Activated CD4-positive, alpha-beta T cell treated with anti-CD3 and anti-CD28 coated beads, Interleukin-2, amount 50 U/mL, for 1 hour (primary cell): Measurements from ENCODE around the gene MBD4.
"Not testable (repeated sequence)": the region's sequence is repeated elsewhere in the genome, so short reads cannot be mapped to it uniquely, and the experiment has no call there.

Experiments
- DNase-seq: peaks from one replicate; pipeline ENCODE4 v3.0.0-alpha.2; 2020

Gene MBD4

DNA sequence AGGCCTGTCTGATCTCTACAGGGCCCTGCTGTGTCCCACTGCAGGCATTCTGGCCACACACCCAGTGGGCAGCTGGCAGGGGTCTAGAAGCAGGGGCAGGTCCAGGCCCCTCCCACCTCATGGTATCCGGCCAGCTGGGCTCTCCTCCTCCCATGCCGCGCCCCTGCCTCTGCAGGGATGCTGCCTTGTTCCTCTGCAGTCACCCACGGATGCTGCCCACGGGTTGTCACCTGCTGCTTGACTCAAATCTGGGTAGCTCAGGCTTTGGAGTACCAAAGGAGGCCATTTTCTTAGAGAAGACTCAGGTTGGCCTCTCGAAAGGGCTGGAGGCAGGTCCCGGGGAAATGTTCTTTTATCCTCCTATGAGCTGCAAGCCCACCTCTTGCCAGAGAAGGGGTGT is 36.3 kb downstream of the MBD4 start:
- DNase-seq: no peak

DNA sequence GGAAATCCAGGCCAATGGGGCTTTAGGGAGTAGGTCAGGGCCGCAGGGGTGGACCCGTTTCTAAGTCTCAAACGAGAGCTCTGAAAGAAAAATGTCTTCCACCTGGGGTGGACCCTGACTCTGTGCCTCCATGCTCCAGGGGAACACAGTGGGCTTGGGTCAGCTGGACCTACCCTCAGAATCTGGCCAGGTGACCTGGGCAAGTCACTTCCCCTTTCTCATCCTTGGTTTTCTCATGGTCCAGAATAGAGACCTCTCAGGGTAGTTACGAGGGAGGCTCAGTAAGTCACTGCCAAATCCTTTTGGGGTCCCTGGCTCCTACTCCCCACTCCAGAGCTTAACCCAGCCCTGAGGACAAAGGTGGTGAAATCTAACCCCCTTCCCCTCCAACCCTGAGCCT is 37.1 kb downstream of the MBD4 start:
- DNase-seq: no peak

- no peak for DNase-seq
Measured at GRCh38 chr3:129402210-129402609, 37.5 kb downstream of the MBD4 start.

- no peak for DNase-seq
Measured at GRCh38 chr3:129399895-129400357, 39.8 kb downstream of the MBD4 start.

GRCh38 chr3:129399145-129399894 is 40.4 kb downstream of the MBD4 start:
- peak; percentile 60 for DNase-seq

DNA sequence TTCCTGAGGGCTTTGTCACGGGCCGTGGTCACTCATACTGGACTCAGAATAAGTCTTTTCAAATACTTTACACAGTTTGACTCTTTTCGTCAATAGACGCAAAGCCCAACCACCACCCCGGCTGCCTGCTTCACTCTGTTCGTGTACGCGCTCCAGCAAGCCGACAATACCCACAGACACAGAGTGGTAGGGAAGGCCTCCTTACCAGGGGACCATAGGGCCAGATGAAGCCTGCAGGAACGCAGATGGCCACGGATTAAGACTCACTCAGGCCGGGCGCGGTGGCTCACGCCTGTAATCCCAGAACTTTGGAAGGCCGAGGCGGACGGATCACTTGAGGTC is 41.0 kb downstream of the MBD4 start:
- DNase-seq: peak; percentile 10

- DNase-seq: not testable (repeated sequence)
Measured at GRCh38 chr3:129393760-129394564, 45.8 kb downstream of the MBD4 start.

DNA sequence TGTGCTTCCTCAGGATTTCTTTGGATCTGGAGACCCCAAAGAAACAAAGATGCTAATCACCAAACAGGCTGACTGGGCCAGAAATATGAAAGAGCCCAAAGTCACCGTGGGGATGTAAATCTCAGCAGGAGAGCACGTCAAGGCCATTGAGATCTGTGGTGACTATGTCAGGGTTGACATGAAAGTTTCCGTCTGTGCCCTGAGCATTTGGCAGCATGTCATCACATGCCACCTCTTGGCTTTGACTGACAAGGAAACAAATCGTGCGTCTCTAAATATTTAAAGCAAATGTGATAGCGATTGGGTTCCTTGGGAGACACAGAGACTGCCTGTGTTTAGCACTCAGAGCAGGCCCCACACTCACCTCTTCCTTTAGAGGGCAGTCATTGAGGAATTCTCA is 46.5 kb downstream of the MBD4 start:
- DNase-seq: no peak

DNA sequence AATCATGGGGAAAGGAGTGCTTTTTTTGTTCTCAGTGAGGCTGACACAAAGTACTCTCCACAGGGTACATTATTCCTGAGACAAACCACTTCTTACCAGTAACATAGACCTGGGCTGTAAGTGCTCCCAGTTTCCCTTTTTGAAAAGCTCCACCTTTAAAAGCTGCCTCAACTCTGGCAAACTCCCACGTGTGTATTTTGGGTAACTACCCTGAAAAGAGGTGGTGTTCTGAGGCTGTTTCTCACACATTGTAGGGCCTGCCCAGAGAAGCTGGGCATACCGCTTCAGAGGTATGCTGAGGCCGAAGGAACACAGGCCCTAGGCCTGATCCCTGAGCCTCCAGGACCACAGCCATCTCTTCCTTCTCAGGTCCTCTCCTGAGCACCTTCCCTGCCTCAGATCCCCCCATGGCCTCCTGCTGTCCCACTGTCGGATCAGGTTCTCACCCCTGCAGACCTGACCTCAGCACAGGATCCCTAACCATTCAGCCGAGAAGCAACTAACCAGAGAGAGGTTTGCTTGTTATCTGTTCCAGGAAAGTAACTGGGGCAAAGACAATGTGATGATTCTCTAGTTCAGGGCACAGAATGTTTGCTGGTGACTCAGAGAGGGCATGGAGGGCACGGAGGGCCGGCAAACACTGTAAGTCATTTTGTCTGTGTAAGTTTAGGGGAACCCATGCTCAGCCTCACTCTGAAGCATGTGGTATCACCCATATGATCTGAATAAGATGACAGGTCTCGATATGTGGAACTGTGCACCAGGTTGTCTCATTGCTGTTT is 47.5 kb downstream of the MBD4 start:
- not testable (repeated sequence) for DNase-seq

GRCh38 chr3:129391583-129391982 is 48.2 kb downstream of the MBD4 start:
- not testable (repeated sequence) for DNase-seq

DNA sequence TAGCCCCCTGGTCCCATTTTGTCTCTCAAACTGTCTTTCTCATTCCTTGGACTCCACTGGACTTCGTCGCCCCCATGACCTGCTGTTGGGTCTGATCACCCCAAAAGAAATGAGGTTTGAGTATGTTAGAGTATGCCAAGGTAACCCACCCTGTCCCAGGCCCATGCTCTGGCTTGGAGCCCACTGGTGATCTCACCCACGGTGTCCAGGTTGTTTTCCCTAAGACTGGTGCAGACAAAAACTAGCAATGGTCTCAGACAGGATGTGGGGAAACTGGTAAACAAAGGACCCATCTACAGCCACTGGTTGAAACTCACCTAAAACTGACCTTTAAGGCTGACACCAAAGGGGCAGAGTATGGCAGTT is 50.2 kb downstream of the MBD4 start:
- no peak for DNase-seq

DNA sequence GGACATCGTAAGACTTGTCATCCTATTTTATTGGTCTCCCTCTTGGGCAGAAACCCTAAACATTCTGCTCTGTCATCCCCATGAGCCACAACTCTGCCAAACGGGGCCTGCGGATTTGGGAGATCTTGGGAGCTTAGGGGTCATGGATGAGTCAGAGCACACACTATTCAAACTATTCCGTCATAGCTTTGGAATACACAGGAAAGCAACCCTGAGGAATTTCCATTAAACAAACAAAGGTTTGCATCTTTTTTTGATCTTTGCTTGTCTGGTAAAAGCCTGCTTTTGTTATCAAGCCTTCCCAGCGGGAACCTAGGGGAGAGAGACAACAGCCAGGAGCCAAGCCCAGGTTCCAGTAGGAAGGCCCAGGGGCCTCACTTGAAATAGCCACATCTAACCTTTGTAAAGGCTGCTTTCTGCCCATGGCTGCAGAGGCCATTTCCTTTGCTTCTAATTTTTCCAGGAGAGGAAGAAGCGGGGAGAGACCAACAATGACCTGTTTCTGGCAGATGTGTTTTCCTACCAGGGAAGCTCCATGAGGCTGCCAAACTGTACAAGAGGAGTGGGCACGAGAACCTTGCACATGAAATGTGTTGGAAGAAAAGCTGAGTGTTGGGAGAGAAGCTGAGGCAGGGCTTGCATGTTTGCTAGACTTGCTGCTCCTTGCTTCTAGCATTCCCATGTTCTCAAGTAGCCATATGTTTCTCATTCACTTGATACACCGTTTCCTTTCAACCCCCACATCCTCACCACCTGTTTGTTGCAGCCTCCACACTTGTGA is 50.8 kb downstream of the MBD4 start:
- not testable (repeated sequence) for DNase-seq

DNA sequence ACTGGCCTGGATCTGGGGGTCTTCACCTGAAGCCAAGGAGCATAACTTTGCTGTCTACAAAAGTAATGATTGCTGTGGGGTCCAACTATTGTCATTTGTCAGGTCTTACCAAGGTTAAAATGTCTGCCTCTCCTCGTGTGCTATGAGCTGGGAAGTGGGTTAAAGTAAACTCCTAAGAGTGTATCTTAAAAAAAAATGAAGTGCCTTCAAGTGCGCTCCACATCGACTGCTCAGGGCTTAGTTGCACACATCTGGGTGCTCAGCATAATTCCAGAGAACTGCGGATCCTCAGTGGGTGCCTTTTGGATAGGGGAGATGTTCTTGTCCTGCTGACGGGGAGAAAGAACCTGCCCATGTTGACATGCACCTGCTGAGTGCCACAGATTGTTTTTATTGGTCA is 52.3 kb downstream of the MBD4 start:
- DNase-seq: no peak

- no peak for DNase-seq
Measured at GRCh38 chr3:129386984-129387383, 52.8 kb downstream of the MBD4 start.

DNA sequence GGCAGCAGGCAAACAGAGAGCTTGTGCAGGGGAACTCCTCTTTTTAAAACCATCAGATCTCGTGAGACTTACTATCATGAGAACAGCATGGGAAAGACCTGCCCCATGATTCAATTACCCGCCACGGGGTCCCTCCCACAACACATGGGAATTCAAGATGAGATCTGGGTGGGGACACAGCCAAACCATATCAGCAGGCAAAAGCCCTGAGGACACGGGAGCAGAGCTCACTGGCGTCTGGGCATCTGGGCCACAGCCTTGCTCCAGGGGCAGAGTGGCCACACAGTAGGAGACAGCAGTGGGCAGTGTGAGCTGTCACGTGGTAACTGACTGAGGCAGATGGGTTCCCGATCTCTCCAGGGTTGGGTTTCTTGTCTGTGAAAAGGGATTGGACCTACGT is 54.2 kb downstream of the MBD4 start:
- not testable (repeated sequence) for DNase-seq

DNA sequence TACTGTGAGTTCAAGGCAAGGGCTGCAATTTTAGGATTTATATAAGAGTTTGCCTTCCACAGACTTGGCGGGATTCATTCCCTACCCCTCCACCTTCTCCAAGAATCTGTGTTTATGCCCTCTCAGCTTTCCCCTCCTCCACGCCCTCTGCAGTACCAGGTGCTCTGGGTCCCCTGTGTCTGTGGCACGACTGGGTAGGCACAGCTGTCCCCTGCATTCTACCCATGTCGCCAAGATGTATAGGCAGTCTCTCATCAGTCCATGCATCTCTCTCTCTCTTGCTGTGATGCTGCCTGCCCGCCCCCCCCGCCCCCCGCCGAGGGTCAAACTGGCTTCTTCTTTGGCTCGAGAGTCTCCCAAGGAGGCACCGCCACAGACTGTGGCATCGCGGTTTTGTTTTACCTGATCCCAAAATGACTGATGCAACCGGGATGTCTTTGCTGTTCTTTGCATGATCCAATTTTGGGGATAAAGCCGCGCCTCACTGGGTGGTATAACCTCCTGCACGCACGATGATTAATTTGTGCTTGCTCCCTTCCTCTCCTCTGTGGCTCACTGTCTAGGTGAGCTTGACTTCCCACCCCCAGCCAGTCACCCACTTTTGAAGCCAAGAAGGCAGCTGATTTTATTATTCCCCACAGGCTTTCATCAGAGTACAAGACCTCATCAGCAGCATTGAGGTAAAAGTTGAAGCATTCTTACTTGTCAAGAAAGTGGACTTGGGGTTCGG is 55.0 kb downstream of the MBD4 start:
- DNase-seq: no peak

- DNase-seq: not testable (repeated sequence)
Measured at GRCh38 chr3:129384103-129384502, 55.6 kb downstream of the MBD4 start.

GRCh38 chr3:129383292-129383860 is 56.4 kb downstream of the MBD4 start:
- peak; percentile 33 for DNase-seq

- DNase-seq: no peak
Measured at GRCh38 chr3:129382366-129382765, 57.4 kb downstream of the MBD4 start.
